Panc1 (cell line): ENCODE data around the gene ADAM12.

Experiments used
- CTCF ChIP-seq: fragments of 450-650 bp; IDR thresholded peaks from 2 replicates; pipeline ENCODE4 v1.5.1; 2017; ENCODE audit warnings: mild to moderate bottlenecking
- POLR2AphosphoS5 ChIP-seq: IDR thresholded peaks from 2 replicates; pipeline ENCODE4 v1.6.1; 2012; ENCODE audit warnings: mild to moderate bottlenecking, low read depth, low read length, moderate library complexity
- TCF7L2 ChIP-seq: IDR thresholded peaks from 2 replicates; pipeline ENCODE4 v1.6.1; 2011; ENCODE audit warnings: mild to moderate bottlenecking, low read depth, low read length, inconsistent platforms

- TF ChIP-seq CTCF (no peak), TCF7L2 (no peak), POLR2AphosphoS5 (no peak)
Measured at GRCh38 chr10:126301701-126302475, 86.4 kb downstream of the ADAM12 start.
